ENCODE measurements around the gene BEND5.

DNA sequence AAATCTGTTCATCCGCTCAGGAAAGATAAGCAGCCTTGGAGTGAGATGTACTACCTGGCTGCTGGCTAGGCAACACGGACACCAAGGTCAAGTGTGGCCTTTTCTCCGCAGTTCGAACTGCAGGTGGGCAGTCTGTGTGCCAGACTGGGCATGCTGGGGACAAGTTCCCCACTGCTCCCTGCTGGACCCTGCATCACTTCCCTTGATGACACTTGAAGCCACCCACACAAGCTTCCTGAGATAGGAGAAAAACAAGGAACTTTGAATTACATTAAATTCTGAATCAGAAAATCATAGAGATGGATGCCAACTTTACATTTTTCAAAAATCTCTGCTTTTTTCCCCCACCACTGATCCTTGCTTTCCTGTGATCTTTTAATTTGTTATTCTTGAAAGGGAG is 38.3 kb downstream of the BEND5 start:
- TF ChIP-seq, protein P1, sequence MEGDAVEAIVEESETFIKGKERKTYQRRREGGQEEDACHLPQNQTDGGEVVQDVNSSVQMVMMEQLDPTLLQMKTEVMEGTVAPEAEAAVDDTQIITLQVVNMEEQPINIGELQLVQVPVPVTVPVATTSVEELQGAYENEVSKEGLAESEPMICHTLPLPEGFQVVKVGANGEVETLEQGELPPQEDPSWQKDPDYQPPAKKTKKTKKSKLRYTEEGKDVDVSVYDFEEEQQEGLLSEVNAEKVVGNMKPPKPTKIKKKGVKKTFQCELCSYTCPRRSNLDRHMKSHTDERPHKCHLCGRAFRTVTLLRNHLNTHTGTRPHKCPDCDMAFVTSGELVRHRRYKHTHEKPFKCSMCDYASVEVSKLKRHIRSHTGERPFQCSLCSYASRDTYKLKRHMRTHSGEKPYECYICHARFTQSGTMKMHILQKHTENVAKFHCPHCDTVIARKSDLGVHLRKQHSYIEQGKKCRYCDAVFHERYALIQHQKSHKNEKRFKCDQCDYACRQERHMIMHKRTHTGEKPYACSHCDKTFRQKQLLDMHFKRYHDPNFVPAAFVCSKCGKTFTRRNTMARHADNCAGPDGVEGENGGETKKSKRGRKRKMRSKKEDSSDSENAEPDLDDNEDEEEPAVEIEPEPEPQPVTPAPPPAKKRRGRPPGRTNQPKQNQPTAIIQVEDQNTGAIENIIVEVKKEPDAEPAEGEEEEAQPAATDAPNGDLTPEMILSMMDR (conservative IDR thresholded peaks at IDR 0.05), result no peak
- no peak for TF ChIP-seq EZH2 (IDR thresholded peaks at IDR 0.05; ENCODE audit: low read depth)

Measured in PC-9 (cell line).